Keratinocyte (primary cell): ENCODE data around the gene ARID5B. TPM values are rescaled to one million over a fixed set of nuclear protein-coding genes. Genes with fewer than 3 reads are reported as not detected.

ENCODE experiments used
- DNase-seq: peaks from one replicate; pipeline ENCODE4 v3.0.0-alpha.2; 2011; ENCODE audit warnings: low read depth, missing footprints, low spot score
- FAIRE-seq: peaks from 2 replicates; lab custom pipeline; 2011; peaks lifted over from hg19 to GRCh38; lab: Jason Lieb, UNC
- H2AFZ ChIP-seq: 2 replicates; pipeline ENCODE4 v1.6.0; 2012; ENCODE audit warnings: low read length, control low read depth, inconsistent platforms; ENCODE audit not compliant: control insufficient read depth
- H3K27ac ChIP-seq: 2 replicates; pipeline ENCODE4 v1.5.1; 2011; ENCODE audit warnings: low read length; ENCODE audit not compliant: control insufficient read depth, insufficient read depth
- H3K27me3 ChIP-seq: 3 replicates; pipeline ENCODE4 v1.6.0; 2011; ENCODE audit warnings: low read length; ENCODE audit not compliant: control insufficient read depth, insufficient read depth; ENCODE audit errors: extremely low read depth
- H3K36me3 ChIP-seq, 2 experiments: 2 replicates in 1 of 2; 3 replicates in 1 of 2; pipeline ENCODE4 v1.5.1; 2011; ENCODE audit warnings: low read length in 2 of 2, mild to moderate bottlenecking in 1 of 2; ENCODE audit not compliant: control insufficient read depth in 2 of 2, insufficient read depth in 2 of 2; ENCODE audit errors: extremely low read depth in 1 of 2
- H3K4me1 ChIP-seq: 3 replicates; pipeline ENCODE4 v1.5.1; 2011; ENCODE audit warnings: low read length; ENCODE audit not compliant: control insufficient read depth, insufficient read depth; ENCODE audit errors: extremely low read depth
- H3K4me2 ChIP-seq: 3 replicates; pipeline ENCODE4 v1.6.0; 2011; ENCODE audit warnings: low read depth, low read length; ENCODE audit not compliant: control insufficient read depth, insufficient read depth; ENCODE audit errors: extremely low read depth
- H3K4me3 ChIP-seq, 3 experiments: fragments of 200-600 bp in 1 of 3; sonication (generic) in 1 of 3; 2 replicates in 2 of 3; 3 replicates in 1 of 3; pipeline ENCODE4 v1.5.1; 2011 to 2016; ENCODE audit warnings: low read length in 3 of 3, mild to moderate bottlenecking in 3 of 3, control low read depth in 2 of 3, inconsistent platforms in 1 of 3, low read depth in 1 of 3, mixed read lengths in 1 of 3, mixed run types in 1 of 3, moderate library complexity in 1 of 3; ENCODE audit not compliant: control insufficient read depth in 2 of 3, insufficient read depth in 2 of 3; ENCODE audit errors: extremely low read depth in 1 of 3
- H3K79me2 ChIP-seq: 2 replicates; pipeline ENCODE4 v1.6.0; 2012; ENCODE audit warnings: low read length; ENCODE audit not compliant: control insufficient read depth, insufficient read depth
- H3K9ac ChIP-seq: 3 replicates; pipeline ENCODE4 v1.6.0; 2011; ENCODE audit warnings: low read length; ENCODE audit not compliant: control insufficient read depth, insufficient read depth; ENCODE audit errors: extremely low read depth
- H3K9me1 ChIP-seq: 3 replicates; pipeline ENCODE4 v1.6.0; 2011; ENCODE audit warnings: low read length; ENCODE audit not compliant: control insufficient read depth, insufficient read depth; ENCODE audit errors: extremely low read depth
- H3K9me3 ChIP-seq: 2 replicates; pipeline ENCODE4 v1.5.1; 2012; ENCODE audit warnings: low read depth, low read length; ENCODE audit not compliant: control insufficient read depth
- H4K20me1 ChIP-seq: 3 replicates; pipeline ENCODE4 v1.6.0; 2011; ENCODE audit warnings: low read length; ENCODE audit not compliant: control insufficient read depth, insufficient read depth; ENCODE audit errors: extremely low read depth
- CTCF ChIP-seq, 3 experiments: IDR thresholded peaks in 1 of 3; conservative IDR thresholded peaks in 1 of 3; optimal IDR thresholded peaks in 1 of 3; 2 replicates in 2 of 3; 3 replicates in 1 of 3; pipeline versions ENCODE3 to v1.5.1; 2011; ENCODE audit warnings: low read length in 3 of 3, mild to moderate bottlenecking in 3 of 3, moderate library complexity in 2 of 3, control low read depth in 1 of 3, inconsistent platforms in 1 of 3; ENCODE audit not compliant: insufficient read depth in 2 of 3; ENCODE audit errors: extremely low read depth in 1 of 3
- EZH2 ChIP-seq: IDR thresholded peaks from one replicate; pipeline ENCODE4 v1.6.1; 2012; ENCODE audit warnings: inconsistent platforms, mild to moderate bottlenecking, low read length, moderate library complexity
- dilution Hi-C: fragments of 300-500 bp; cut with MboI; formaldehyde crosslinking; loops from one replicate; pipeline ENCODE4 v1.7.0; 2020; ENCODE audit warnings: low sequenced_read_pairs; ENCODE audit not compliant: extremely low pct_ligation_motif_present
- polyA plus RNA-seq, 5 experiments: library from polyadenylated mRNA; depleted of rRNA in 3 of 5; stranded (reverse) in 3 of 5; stranded (forward) in 1 of 5; unstranded in 1 of 5; fragments of >200 nt; gene quantifications; 1 replicate in 1 of 5; 2 replicates in 3 of 5; 3 replicates in 1 of 5; pipeline versions ENCODE4 v1.2.1 to v1.2.3, GENCODE V29; 2011 to 2012; ENCODE audit warnings: missing spikeins in 2 of 5, low read depth in 1 of 5, low replicate concordance in 1 of 5

Gene ARID5B
- polyA plus RNA-seq, 1 donor (not counting 4 experiments of a cell fraction or from before 2014, with no cell fraction given), result 7.0 TPM

- dilution Hi-C loops, result no loop called here
- no peak overlapping the region for H3K4me3 ChIP-seq
- H3K4me1 ChIP-seq, result peaks cover 3% of the 10 kb centered on the region
- H3K9me1 ChIP-seq, result no peaks in the 10 kb centered on the region
- peaks cover 2% of the 10 kb centered on the region for H3K79me2 ChIP-seq
- H3K9me3 ChIP-seq, result no peaks in the 10 kb centered on the region
- no peak overlapping the region for H3K9ac ChIP-seq
- H3K36me3 ChIP-seq, result no peaks in the 10 kb centered on the region
- H3K27me3 ChIP-seq, result no peaks in the 10 kb centered on the region
- H2AFZ ChIP-seq, result no peak overlapping the region
- FAIRE-seq (no peak), DNase-seq (no peak)
- no peaks in the 10 kb centered on the region for H4K20me1 ChIP-seq
- no peak overlapping the region for H3K4me2 ChIP-seq
- no peak for TF ChIP-seq EZH2
- no peak for TF ChIP-seq CTCF (optimal IDR thresholded peaks at IDR 0.05 in 1 of 3, IDR thresholded peaks at IDR 0.05 in 1 of 3, conservative IDR thresholded peaks at IDR 0.05 in 1 of 3; ENCODE audit: extremely low read depth in 1 of 3, insufficient read depth in 2 of 3, low read length in 3 of 3)
- no peak overlapping the region for H3K27ac ChIP-seq
Measured at GRCh38 chr10:61985715-61986114, 84.2 kb downstream of the ARID5B start.

DNA sequence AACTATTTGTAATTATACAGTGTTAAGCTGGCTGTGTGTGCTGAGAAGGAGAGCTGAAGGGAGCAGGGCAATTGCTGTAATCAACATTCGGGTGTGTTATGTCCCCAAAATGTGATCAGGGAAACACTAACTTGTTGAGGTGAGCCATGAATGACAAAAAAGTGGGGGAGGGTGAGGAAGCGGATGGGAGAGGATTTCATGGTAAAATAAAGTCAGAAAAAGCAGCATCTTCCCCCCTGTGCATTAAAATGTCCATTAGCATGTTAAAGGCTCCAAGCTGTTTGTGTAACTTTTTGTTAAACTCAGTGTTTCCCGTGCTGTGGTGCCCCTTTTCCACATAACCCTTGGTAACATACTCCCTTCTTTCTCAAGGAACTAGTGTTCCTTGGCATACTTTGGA, 84.9 kb downstream of the ARID5B start:
- Histone ChIP-seq H3K9ac (no peak overlapping the region), H3K9me1 (no peaks in the 10 kb centered on the region), H3K4me1 (no peaks in the 10 kb centered on the region), H2AFZ (no peak overlapping the region), H4K20me1 (no peaks in the 10 kb centered on the region), H3K27ac (no peak overlapping the region), H3K79me2 (peaks cover 2% of the 10 kb centered on the region), H3K4me2 (no peak overlapping the region), H3K27me3 (no peaks in the 10 kb centered on the region), H3K9me3 (no peaks in the 10 kb centered on the region), H3K36me3 (no peaks in the 10 kb centered on the region), H3K4me3 (no peak overlapping the region)
- dilution Hi-C loops, result no loop called here
- DNase-seq, result no peak
- no peak for FAIRE-seq
- TF ChIP-seq EZH2 (no peak), CTCF (optimal IDR thresholded peaks at IDR 0.05 in 1 of 3, IDR thresholded peaks at IDR 0.05 in 1 of 3, conservative IDR thresholded peaks at IDR 0.05 in 1 of 3; ENCODE audit: extremely low read depth in 1 of 3, insufficient read depth in 2 of 3, low read length in 3 of 3) (no peak)
